Neural crest cell (in vitro differentiated cells): Measurements from ENCODE around the gene EPHA4. TPM values are rescaled to one million over a fixed set of nuclear protein-coding genes. Genes with fewer than 3 reads are reported as not detected.

ENCODE experiments used
- DNase-seq: peaks from one replicate; pipeline ENCODE4 v3.0.0; 2021; ENCODE audit warnings: low read depth, mixed read lengths, low spot score
- H3K27ac Mint-ChIP-seq: one replicate; pipeline ENCODE4 v1.8.0; 2021; ENCODE audit warnings: mild to moderate bottlenecking, mixed read lengths; ENCODE audit not compliant: unreplicated experiment
- H3K27me3 Mint-ChIP-seq: 2 replicates; pipeline ENCODE4 v1.8.0; 2021; ENCODE audit warnings: low read depth, mild to moderate bottlenecking, mixed read lengths
- H3K36me3 Mint-ChIP-seq: 2 replicates; pipeline ENCODE4 v1.8.0; 2021; ENCODE audit warnings: low read depth, mild to moderate bottlenecking, mixed read lengths
- H3K4me1 Mint-ChIP-seq: 2 replicates; pipeline ENCODE4 v1.8.0; 2021; ENCODE audit warnings: mixed read lengths
- H3K4me3 Mint-ChIP-seq: one replicate; pipeline ENCODE4 v1.8.0; 2021; ENCODE audit warnings: mild to moderate bottlenecking, mixed read lengths
- H3K9me3 Mint-ChIP-seq: 2 replicates; pipeline ENCODE4 v1.8.0; 2021; ENCODE audit warnings: mixed read lengths
- CTCF ChIP-seq: fragments of 200-600 bp; sonication (generic); conservative IDR thresholded peaks from 2 replicates; pipeline ENCODE4 v1.5.0; 2021; ENCODE audit warnings: antibody characterized with exemption, mild to moderate bottlenecking
- total RNA-seq: library from RNA; stranded (reverse); gene quantifications from 2 replicates; pipeline ENCODE4 v1.2.1, GENCODE V29; 2021

The EPHA4 gene
- total RNA-seq, 1 donor from 2014 or later: 108 TPM

GRCh38 chr2:221569871-221570270, 2.2 kb downstream of the EPHA4 start:
- H3K36me3 Mint-ChIP-seq: peaks cover 13% of the 10 kb centered on the region
- no peak for TF ChIP-seq CTCF
- H3K9me3 Mint-ChIP-seq: no peaks in the 10 kb centered on the region
- DNase-seq: peak; percentile 31
- peaks cover 68% of the 10 kb centered on the region for H3K4me1 Mint-ChIP-seq
- H3K27me3 Mint-ChIP-seq: peaks cover 73% of the 10 kb centered on the region
- H3K4me3 Mint-ChIP-seq: peak overlapping the region; percentile 100
- H3K27ac Mint-ChIP-seq: peak overlapping the region; percentile 92

GRCh38 chr2:221569425-221569845, 2.7 kb downstream of the EPHA4 start:
- DNase-seq: no peak
- Mint-ChIP-seq H3K4me3 (peak overlapping the region; percentile 100), H3K27me3 (peaks cover 69% of the 10 kb centered on the region), H3K4me1 (peaks cover 67% of the 10 kb centered on the region), H3K9me3 (no peaks in the 10 kb centered on the region), H3K36me3 (peaks cover 13% of the 10 kb centered on the region), H3K27ac (peak overlapping the region; percentile 91)
- TF ChIP-seq CTCF: no peak

- peaks cover 70% of the 10 kb centered on the region for H3K4me1 Mint-ChIP-seq
- no peak for DNase-seq
- peak overlapping the region; percentile 100 for H3K4me3 Mint-ChIP-seq
- no peaks in the 10 kb centered on the region for H3K9me3 Mint-ChIP-seq
- peaks cover 64% of the 10 kb centered on the region for H3K27me3 Mint-ChIP-seq
- H3K36me3 Mint-ChIP-seq: peaks cover 16% of the 10 kb centered on the region
- H3K27ac Mint-ChIP-seq: no peak overlapping the region
- no peak for TF ChIP-seq CTCF
Measured at GRCh38 chr2:221568299-221568698, 3.8 kb downstream of the EPHA4 start.

GRCh38 chr2:221567809-221568208, 4.3 kb downstream of the EPHA4 start:
- no peaks in the 10 kb centered on the region for H3K9me3 Mint-ChIP-seq
- no peak overlapping the region for H3K27ac Mint-ChIP-seq
- no peak for TF ChIP-seq CTCF
- peaks cover 66% of the 10 kb centered on the region for H3K27me3 Mint-ChIP-seq
- no peak for DNase-seq
- peaks cover 18% of the 10 kb centered on the region for H3K36me3 Mint-ChIP-seq
- peaks cover 75% of the 10 kb centered on the region for H3K4me1 Mint-ChIP-seq
- peak overlapping the region; percentile 100 for H3K4me3 Mint-ChIP-seq

- Mint-ChIP-seq H3K36me3 (peaks cover 18% of the 10 kb centered on the region), H3K4me3 (peak overlapping the region; percentile 100), H3K9me3 (no peaks in the 10 kb centered on the region), H3K4me1 (peaks cover 80% of the 10 kb centered on the region), H3K27ac (no peak overlapping the region), H3K27me3 (peaks cover 63% of the 10 kb centered on the region)
- no peak for DNase-seq
- no peak for TF ChIP-seq CTCF
Measured at GRCh38 chr2:221567231-221567760, 4.8 kb downstream of the EPHA4 start.
